ENCODE results near the gene HOXA6. TPM values are rescaled to one million over a fixed set of nuclear protein-coding genes. Genes with fewer than 3 reads are reported as not detected.

The HOXA6 gene
- total RNA-seq, 1 experiment from 2014 or later: 12.7 TPM

- H3K4me3 ChIP-seq (replicated peaks in 1 of 2; ENCODE audit: low read depth in 1 of 2, low read length in 2 of 2): no peak overlapping the region
- H3K9me3 ChIP-seq (ENCODE audit: control insufficient read depth in 1 of 2, insufficient read depth in 1 of 2, low read depth in 1 of 2, low read length in 2 of 2): no peaks in the 10 kb centered on the region
- no peak for DNase-seq (ENCODE audit: low read depth, low spot score)
- no peak for TF ChIP-seq MAX (IDR thresholded peaks at IDR 0.05)
- no peak for TF ChIP-seq ZBTB33 (IDR thresholded peaks at IDR 0.05; ENCODE audit: extremely low read depth, insufficient replicate concordance, low read length)
- no peak for TF ChIP-seq ATF3 (IDR thresholded peaks at IDR 0.05)
- no peak for TF ChIP-seq CBX3 (IDR thresholded peaks at IDR 0.05; ENCODE audit: low read depth)
- no peak for TF ChIP-seq ELF1 (IDR thresholded peaks at IDR 0.05; ENCODE audit: borderline replicate concordance, low read depth)
- TF ChIP-seq CEBPB (IDR thresholded peaks at IDR 0.05; ENCODE audit: low read depth): no peak
- no peak for TF ChIP-seq EZH2phosphoT487 (IDR thresholded peaks at IDR 0.05; ENCODE audit: borderline replicate concordance)
- no peak for TF ChIP-seq YY1 (IDR thresholded peaks at IDR 0.05; ENCODE audit: extremely low read depth, insufficient replicate concordance, low read depth, low read length)
- TF ChIP-seq RAD21 (IDR thresholded peaks at IDR 0.05; ENCODE audit: low read depth): no peak
- TF ChIP-seq POLR2A (IDR thresholded peaks at IDR 0.05; ENCODE audit: borderline replicate concordance, extremely low read depth, insufficient read depth, insufficient read length): no peak
- TF ChIP-seq TCF7L2 (IDR thresholded peaks at IDR 0.05; ENCODE audit: borderline replicate concordance, extremely low read depth, insufficient read depth, insufficient read length): no peak
- no peak for TF ChIP-seq ZFX (IDR thresholded peaks at IDR 0.05)
- no peak for TF ChIP-seq JUND (IDR thresholded peaks at IDR 0.05)
- no peak for TF ChIP-seq POLR2AphosphoS5 (IDR thresholded peaks at IDR 0.05; ENCODE audit: low read depth, low read length)
- H3K27ac ChIP-seq (ENCODE audit: low read depth, low read length): no peak overlapping the region
- ChIA-PET POLR2A (no interaction called here), CTCF (no interaction called here), RAD21 (ENCODE audit: low non-redundant PET in 1 of 2, low total read pairs in 2 of 2, uncharacterized antibody in 2 of 2, unreplicated experiment in 2 of 2) (no interaction called here)
- no TSS peak for BruUV-seq (replicated peaks)
- H3K9me2 ChIP-seq (ENCODE audit: insufficient read depth): no peaks in the 10 kb centered on the region
- H3K4me2 ChIP-seq (ENCODE audit: low read length): no peak overlapping the region
- H3K9ac ChIP-seq (ENCODE audit: low read length): no peak overlapping the region
- intact Hi-C loops (cut with micrococcal nuclease): no loop called here
- H3K4me1 ChIP-seq (ENCODE audit: control insufficient read depth in 1 of 2, insufficient read depth in 2 of 2, low read length in 2 of 2): peaks cover 26 to 51% of the 10 kb centered on the region in 2 experiments
- no peaks in the 10 kb centered on the region for H3K36me3 ChIP-seq (ENCODE audit: control insufficient read depth in 1 of 2, insufficient read depth in 2 of 2, low read length in 2 of 2)
- no peaks in the 10 kb centered on the region for H3K27me3 ChIP-seq (ENCODE audit: insufficient read depth, low read length)
- ATAC-seq: no peak
- H3K79me2 ChIP-seq (ENCODE audit: insufficient read depth, low read length): peaks cover 27% of the 10 kb centered on the region
- H4K20me1 ChIP-seq (ENCODE audit: insufficient read depth): no peaks in the 10 kb centered on the region
- H2AFZ ChIP-seq (ENCODE audit: low read depth, low read length, poor library complexity, severe bottlenecking): no peak overlapping the region
These were observed 29.6 kb upstream of the HOXA6 start for GRCh38 chr7:27176962-27177794.

Measured in HCT116 (cell line).